ENCODE results near the gene AFF3.

AFF3 gene

GRCh38 chr2:99689145-99689742 is 453.1 kb downstream of the AFF3 start:
- Histone ChIP-seq H3K9me3 (ENCODE audit: insufficient read depth, low read depth, low read length) (no peaks in the 10 kb centered on the region), H3K9ac (ENCODE audit: low read length) (no peak overlapping the region), H3K36me3 (ENCODE audit: control insufficient read depth in 1 of 2, insufficient read depth in 2 of 2, low read length in 2 of 2) (no peaks in the 10 kb centered on the region), H3K27ac (ENCODE audit: low read depth, low read length) (no peak overlapping the region), H3K14ac (ENCODE audit: low read length) (no peak overlapping the region), H3K23ac (ENCODE audit: low read length) (no peak overlapping the region), H2AK5ac (ENCODE audit: low read length) (no peak overlapping the region), H3K4me3 (ENCODE audit: low read depth, low read length) (no peak overlapping the region), H4K91ac (ENCODE audit: low read depth, low read length) (no peak overlapping the region), H2BK5ac (ENCODE audit: low read depth, low read length, poor library complexity) (no peak overlapping the region), H2AFZ (ENCODE audit: insufficient read depth, low read length, poor library complexity) (no peak overlapping the region), H3K4me1 (ENCODE audit: control insufficient read depth in 1 of 2, insufficient read depth in 2 of 2, low read length in 2 of 2) (no peaks in the 10 kb centered on the region), H3K27me3 (ENCODE audit: insufficient read depth, low read length) (no peaks in the 10 kb centered on the region), H3K4me2 (ENCODE audit: low read length) (no peak overlapping the region), H3K4ac (ENCODE audit: low read depth, low read length) (no peak overlapping the region), H3K18ac (ENCODE audit: low read length) (no peak overlapping the region), H2BK120ac (ENCODE audit: insufficient read depth, low read length, poor library complexity) (no peak overlapping the region), H3K79me1 (ENCODE audit: low read length) (no peaks in the 10 kb centered on the region), H2BK12ac (ENCODE audit: low read length) (no peak overlapping the region), H3K79me2 (ENCODE audit: control insufficient read depth, insufficient read depth, low read length, poor library complexity) (no peaks in the 10 kb centered on the region), H4K8ac (ENCODE audit: low read depth, low read length) (no peak overlapping the region), H4K12ac (ENCODE audit: low read depth, low read length) (no peak overlapping the region)
- WGBS (ENCODE audit: extremely low coverage, insufficient coverage, insufficient read length): no CpG with 5 or more reads among the region's 3 CpGs
- DNase-seq: no peak

DNA sequence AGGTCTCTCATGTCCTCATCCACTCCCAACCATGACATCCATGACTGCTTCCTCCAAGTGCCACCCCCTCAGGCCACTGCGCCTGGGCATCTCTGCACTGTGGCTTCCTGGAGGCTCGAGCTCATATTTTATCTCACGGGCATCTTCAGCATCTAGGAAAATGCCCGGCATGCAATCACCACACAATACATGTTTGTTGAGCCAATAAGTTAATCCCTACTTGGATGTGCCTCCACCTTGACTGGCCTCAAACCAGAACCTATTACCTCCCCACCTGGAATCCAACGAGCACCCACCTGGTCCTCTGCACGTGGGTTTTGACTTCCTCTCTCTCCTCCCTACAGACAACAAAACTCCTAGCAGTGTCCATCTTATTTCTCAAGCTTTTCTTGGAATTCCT is 453.7 kb downstream of the AFF3 start:
- Histone ChIP-seq H3K36me3 (ENCODE audit: control insufficient read depth in 1 of 2, insufficient read depth in 2 of 2, low read length in 2 of 2) (no peaks in the 10 kb centered on the region), H3K23ac (ENCODE audit: low read length) (no peak overlapping the region), H3K9me3 (ENCODE audit: insufficient read depth, low read depth, low read length) (no peaks in the 10 kb centered on the region), H2AK5ac (ENCODE audit: low read length) (no peak overlapping the region), H4K8ac (ENCODE audit: low read depth, low read length) (no peak overlapping the region), H3K14ac (ENCODE audit: low read length) (no peak overlapping the region), H3K4me3 (ENCODE audit: low read depth, low read length) (no peak overlapping the region), H3K27me3 (ENCODE audit: insufficient read depth, low read length) (no peaks in the 10 kb centered on the region), H3K79me1 (ENCODE audit: low read length) (no peaks in the 10 kb centered on the region), H2AFZ (ENCODE audit: insufficient read depth, low read length, poor library complexity) (no peak overlapping the region), H4K12ac (ENCODE audit: low read depth, low read length) (no peak overlapping the region), H3K4me1 (ENCODE audit: control insufficient read depth in 1 of 2, insufficient read depth in 2 of 2, low read length in 2 of 2) (no peaks in the 10 kb centered on the region), H4K91ac (ENCODE audit: low read depth, low read length) (no peak overlapping the region), H3K18ac (ENCODE audit: low read length) (no peak overlapping the region), H3K4ac (ENCODE audit: low read depth, low read length) (no peak overlapping the region), H2BK5ac (ENCODE audit: low read depth, low read length, poor library complexity) (no peak overlapping the region), H3K27ac (ENCODE audit: low read depth, low read length) (no peak overlapping the region), H3K79me2 (ENCODE audit: control insufficient read depth, insufficient read depth, low read length, poor library complexity) (no peaks in the 10 kb centered on the region), H3K9ac (ENCODE audit: low read length) (no peak overlapping the region), H3K4me2 (ENCODE audit: low read length) (no peak overlapping the region), H2BK120ac (ENCODE audit: insufficient read depth, low read length, poor library complexity) (no peak overlapping the region), H2BK12ac (ENCODE audit: low read length) (no peak overlapping the region)
- DNase-seq: no peak
- no CpG with 5 or more reads among the region's 6 CpGs for WGBS (ENCODE audit: extremely low coverage, insufficient coverage, insufficient read length)

GRCh38 chr2:99682275-99683060 is 459.9 kb downstream of the AFF3 start:
- no peaks in the 10 kb centered on the region for H3K27me3 ChIP-seq (ENCODE audit: insufficient read depth, low read length)
- H3K27ac ChIP-seq (ENCODE audit: low read depth, low read length): no peak overlapping the region
- H3K14ac ChIP-seq (ENCODE audit: low read length): no peak overlapping the region
- no peak overlapping the region for H4K91ac ChIP-seq (ENCODE audit: low read depth, low read length)
- H3K36me3 ChIP-seq (ENCODE audit: control insufficient read depth in 1 of 2, insufficient read depth in 2 of 2, low read length in 2 of 2): no peaks in the 10 kb centered on the region
- H2BK5ac ChIP-seq (ENCODE audit: low read depth, low read length, poor library complexity): no peak overlapping the region
- no peaks in the 10 kb centered on the region for H3K79me1 ChIP-seq (ENCODE audit: low read length)
- no peak overlapping the region for H4K12ac ChIP-seq (ENCODE audit: low read depth, low read length)
- no peak overlapping the region for H3K4me2 ChIP-seq (ENCODE audit: low read length)
- H3K9me3 ChIP-seq (ENCODE audit: insufficient read depth, low read depth, low read length): no peaks in the 10 kb centered on the region
- no peak overlapping the region for H3K9ac ChIP-seq (ENCODE audit: low read length)
- H3K23ac ChIP-seq (ENCODE audit: low read length): no peak overlapping the region
- WGBS (ENCODE audit: extremely low coverage, insufficient coverage, insufficient read length): no CpG with 5 or more reads among the region's 6 CpGs
- H4K8ac ChIP-seq (ENCODE audit: low read depth, low read length): no peak overlapping the region
- H3K18ac ChIP-seq (ENCODE audit: low read length): no peak overlapping the region
- no peak overlapping the region for H2AK5ac ChIP-seq (ENCODE audit: low read length)
- H2AFZ ChIP-seq (ENCODE audit: insufficient read depth, low read length, poor library complexity): no peak overlapping the region
- H3K4ac ChIP-seq (ENCODE audit: low read depth, low read length): no peak overlapping the region
- no peak overlapping the region for H3K4me3 ChIP-seq (ENCODE audit: low read depth, low read length)
- H2BK120ac ChIP-seq (ENCODE audit: insufficient read depth, low read length, poor library complexity): no peak overlapping the region
- DNase-seq: peak; percentile 70 to 85
- H2BK12ac ChIP-seq (ENCODE audit: low read length): no peak overlapping the region
- peaks cover 0 to 4% of the 10 kb centered on the region in 2 experiments for H3K4me1 ChIP-seq (ENCODE audit: control insufficient read depth in 1 of 2, insufficient read depth in 2 of 2, low read length in 2 of 2)
- H3K79me2 ChIP-seq (ENCODE audit: control insufficient read depth, insufficient read depth, low read length, poor library complexity): no peaks in the 10 kb centered on the region

- H3K27me3 ChIP-seq (ENCODE audit: insufficient read depth, low read length): no peaks in the 10 kb centered on the region
- H4K12ac ChIP-seq (ENCODE audit: low read depth, low read length): no peak overlapping the region
- no peak overlapping the region for H3K14ac ChIP-seq (ENCODE audit: low read length)
- no peak overlapping the region for H2BK5ac ChIP-seq (ENCODE audit: low read depth, low read length, poor library complexity)
- no peak overlapping the region for H3K18ac ChIP-seq (ENCODE audit: low read length)
- H2BK12ac ChIP-seq (ENCODE audit: low read length): no peak overlapping the region
- no peak for DNase-seq
- H3K79me1 ChIP-seq (ENCODE audit: low read length): no peaks in the 10 kb centered on the region
- no peak overlapping the region for H2BK120ac ChIP-seq (ENCODE audit: insufficient read depth, low read length, poor library complexity)
- no peak overlapping the region for H4K91ac ChIP-seq (ENCODE audit: low read depth, low read length)
- H2AFZ ChIP-seq (ENCODE audit: insufficient read depth, low read length, poor library complexity): no peak overlapping the region
- H3K9ac ChIP-seq (ENCODE audit: low read length): no peak overlapping the region
- no peak overlapping the region for H2AK5ac ChIP-seq (ENCODE audit: low read length)
- H3K9me3 ChIP-seq (ENCODE audit: insufficient read depth, low read depth, low read length): no peaks in the 10 kb centered on the region
- no CpG with 5 or more reads among the region's 1 CpG for WGBS (ENCODE audit: extremely low coverage, insufficient coverage, insufficient read length)
- H3K79me2 ChIP-seq (ENCODE audit: control insufficient read depth, insufficient read depth, low read length, poor library complexity): no peaks in the 10 kb centered on the region
- no peaks in the 10 kb centered on the region for H3K36me3 ChIP-seq (ENCODE audit: control insufficient read depth in 1 of 2, insufficient read depth in 2 of 2, low read length in 2 of 2)
- H3K4me2 ChIP-seq (ENCODE audit: low read length): no peak overlapping the region
- H3K23ac ChIP-seq (ENCODE audit: low read length): no peak overlapping the region
- H3K4ac ChIP-seq (ENCODE audit: low read depth, low read length): no peak overlapping the region
- H3K27ac ChIP-seq (ENCODE audit: low read depth, low read length): no peak overlapping the region
- no peak overlapping the region for H3K4me3 ChIP-seq (ENCODE audit: low read depth, low read length)
- H4K8ac ChIP-seq (ENCODE audit: low read depth, low read length): no peak overlapping the region
- H3K4me1 ChIP-seq (ENCODE audit: control insufficient read depth in 1 of 2, insufficient read depth in 2 of 2, low read length in 2 of 2): peaks cover 0 to 4% of the 10 kb centered on the region in 2 experiments
Measured at GRCh38 chr2:99680946-99681345, 461.4 kb downstream of the AFF3 start.
